Stimulated activated CD4-positive, alpha-beta T cell treated with anti-CD3 and anti-CD28 coated beads, Interleukin-2, amount 100 ng/mL, for 4 hours (primary cell): ENCODE results near the gene MYMK.

Source experiments
- DNase-seq: peaks from one replicate; pipeline ENCODE4 v3.0.0-alpha.2; 2020; ENCODE audit warnings: low read depth

The MYMK gene

DNA sequence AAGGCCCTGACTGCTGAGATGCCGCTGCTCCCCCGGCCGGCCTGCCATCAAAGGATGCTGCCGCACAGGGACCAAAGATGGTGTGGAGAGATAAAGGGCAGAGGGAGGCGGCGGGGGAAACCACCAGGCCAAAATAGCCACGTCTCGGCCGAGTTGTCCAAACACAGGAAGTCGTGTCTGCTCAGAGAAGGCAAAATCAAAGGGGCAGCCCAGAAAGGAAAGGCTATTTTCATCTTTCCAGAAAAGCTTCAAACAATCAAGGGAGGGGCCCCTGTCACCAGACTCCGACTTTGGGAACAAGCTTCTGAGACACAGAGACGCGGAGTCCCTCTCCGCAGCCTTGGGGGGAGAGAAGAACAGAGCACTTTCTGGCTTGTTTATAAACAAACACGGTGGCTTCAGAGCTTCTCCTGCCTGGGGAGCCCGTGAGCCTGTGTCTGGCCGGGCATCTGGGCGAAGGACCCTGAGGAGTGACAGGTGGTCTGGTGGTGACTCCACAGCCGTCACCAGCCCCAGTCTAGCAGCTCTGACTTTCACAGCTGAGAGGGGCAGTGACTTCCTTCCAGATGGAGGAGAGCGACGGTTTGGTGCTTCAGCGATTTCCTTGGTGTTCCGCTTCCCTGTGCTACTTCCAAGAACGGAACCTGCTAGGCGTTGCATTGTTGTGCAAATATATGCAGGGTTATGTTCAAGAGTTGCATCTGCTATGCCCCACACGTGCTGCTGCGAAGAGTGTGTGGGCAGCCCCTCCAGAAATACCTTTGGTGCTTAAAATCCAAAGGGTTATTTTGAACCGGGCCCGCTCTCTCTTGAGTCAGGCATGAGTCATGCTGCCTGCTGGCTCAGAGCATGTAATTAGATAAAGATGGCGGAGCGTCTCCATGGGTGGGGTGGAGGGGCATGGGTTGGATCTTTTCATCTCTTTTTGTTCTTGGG lies 33.7 kb upstream of the MYMK start:
- DNase-seq = peak; percentile 41

DNA sequence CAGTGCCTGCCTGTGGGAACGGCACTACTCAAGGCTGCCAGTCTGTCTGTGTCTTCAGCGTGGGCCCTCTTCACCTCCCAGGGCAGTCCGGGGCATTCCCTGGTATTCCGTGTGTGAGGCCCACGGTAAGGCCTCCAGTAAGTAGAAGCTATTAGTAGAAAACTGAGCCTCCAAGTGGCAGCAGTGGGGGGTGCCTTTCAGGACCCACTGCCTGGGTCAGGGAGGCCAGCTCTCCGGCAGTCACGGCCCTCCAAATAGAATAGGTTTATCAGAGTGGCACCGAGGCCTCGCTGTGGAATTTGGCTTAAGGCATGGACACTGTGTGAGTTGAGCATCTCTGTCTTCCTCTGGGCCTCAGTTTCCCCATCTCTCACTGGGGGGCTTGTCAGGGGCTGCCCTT lies 32.8 kb upstream of the MYMK start:
- DNase-seq = no peak

DNA sequence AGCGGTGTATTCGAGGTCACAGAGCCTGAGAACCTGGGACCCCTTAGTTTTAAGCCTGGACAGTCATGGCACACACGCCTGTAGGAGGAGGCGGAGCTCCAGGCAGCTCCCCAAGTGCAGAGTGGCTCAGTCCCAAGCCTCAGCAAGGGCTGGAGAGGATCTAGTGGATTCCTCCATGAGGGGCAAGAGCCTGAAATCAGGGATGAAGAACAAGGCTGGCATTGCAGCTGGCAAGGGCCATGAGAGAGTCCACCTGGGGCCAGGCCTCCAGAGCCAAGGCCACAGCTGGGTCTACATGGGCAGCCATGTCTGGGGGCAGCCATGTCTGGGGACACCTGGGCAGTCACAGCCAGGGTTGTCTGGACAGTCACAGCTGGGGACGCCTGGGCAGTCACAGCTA lies 31.6 kb upstream of the MYMK start:
- no peak for DNase-seq

DNA sequence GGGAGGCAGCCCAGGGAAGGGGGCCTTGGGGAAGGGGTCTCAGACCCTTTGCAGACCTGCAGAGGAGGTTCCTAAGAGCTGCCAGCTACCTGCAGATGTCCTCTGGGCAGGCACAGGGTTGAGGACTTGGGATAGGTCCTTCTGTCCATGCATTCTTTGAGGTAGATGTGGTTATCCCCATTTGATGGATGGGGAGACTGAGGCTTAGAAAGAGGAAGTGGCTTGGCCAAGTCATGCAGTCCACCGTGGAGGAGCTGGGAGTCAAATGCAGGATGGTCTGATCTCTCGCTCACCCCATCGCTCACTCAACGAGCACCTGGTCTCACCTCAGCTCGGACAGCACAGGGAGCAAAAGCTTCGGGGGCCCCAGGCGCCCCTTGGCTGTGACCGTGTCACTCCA lies 30.0 kb upstream of the MYMK start:
- no peak for DNase-seq

DNA sequence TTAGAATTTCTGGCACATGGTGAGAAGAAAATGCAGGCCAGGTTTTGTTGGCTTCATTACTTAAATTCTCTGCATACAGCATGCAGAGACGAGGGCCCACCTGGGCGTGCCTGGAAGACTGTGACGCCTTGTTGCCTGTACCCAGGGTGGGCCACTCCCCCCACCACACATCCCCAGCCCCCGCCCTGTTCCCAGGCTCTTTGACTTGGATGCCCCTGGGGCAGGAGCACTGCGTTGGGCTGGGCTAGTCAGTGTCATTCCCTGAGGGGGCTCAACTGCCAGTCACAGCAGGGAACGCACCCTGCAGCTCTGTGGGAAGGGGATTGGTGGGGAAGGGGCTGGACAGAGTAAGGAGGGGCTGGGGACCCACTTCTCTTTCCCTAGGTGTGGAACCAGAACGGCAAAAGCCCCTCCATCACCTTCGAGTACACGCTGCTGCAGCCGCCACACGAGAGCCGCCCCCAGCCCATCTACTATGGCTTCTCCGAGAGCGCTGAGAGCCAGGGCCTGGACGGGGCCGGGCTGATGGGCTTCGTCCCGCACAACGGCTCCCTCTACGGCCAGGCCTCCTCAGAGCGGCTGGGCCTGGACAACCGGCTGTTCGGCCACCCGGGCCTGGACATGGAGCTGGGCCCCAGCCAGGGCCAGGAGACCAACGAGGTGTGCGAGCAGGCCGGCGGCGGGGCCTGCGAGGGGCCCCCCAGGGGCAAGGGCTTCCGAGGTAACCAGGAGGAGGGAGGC lies 29.4 kb upstream of the MYMK start:
- no peak for DNase-seq

DNA sequence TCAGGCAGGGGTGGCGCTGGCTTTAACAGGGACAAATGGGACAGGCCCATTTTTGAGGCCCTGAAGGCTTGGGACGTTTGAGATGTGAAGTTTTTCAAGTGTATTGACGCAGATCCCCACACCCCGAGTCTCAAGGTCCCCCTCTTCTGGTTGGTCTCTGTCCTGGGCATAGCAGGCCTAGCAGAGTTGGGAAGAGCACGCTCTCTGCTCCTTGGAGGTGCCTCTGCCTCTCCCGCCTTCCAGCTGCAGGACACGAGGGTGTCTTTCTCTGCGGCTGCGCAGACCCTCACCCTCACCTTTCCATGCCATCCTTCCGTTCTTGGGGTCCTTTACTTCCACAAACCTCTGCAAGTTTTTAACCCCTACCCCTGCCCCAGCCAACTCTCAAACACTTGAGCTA lies 28.4 kb upstream of the MYMK start:
- DNase-seq = no peak

DNA sequence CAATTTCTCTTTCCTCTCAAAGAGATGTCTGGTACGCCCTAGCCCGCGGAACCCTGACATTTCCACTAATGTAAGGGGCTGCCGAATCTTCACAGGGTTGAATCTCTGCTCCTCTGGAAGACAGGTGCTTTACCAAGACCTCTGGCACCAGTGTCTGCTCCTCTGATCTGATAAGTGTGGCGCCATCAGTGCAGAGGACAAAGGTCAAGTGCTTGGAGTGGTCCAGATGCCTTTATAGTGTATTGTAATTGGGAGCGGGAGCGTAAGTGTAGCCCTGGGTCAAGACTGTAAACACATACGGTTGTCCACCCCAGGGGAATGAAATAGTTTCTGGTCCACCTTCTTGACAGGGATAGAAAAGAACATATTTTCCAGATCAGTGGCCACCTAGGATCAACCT lies 27.5 kb upstream of the MYMK start:
- DNase-seq = no peak

DNA sequence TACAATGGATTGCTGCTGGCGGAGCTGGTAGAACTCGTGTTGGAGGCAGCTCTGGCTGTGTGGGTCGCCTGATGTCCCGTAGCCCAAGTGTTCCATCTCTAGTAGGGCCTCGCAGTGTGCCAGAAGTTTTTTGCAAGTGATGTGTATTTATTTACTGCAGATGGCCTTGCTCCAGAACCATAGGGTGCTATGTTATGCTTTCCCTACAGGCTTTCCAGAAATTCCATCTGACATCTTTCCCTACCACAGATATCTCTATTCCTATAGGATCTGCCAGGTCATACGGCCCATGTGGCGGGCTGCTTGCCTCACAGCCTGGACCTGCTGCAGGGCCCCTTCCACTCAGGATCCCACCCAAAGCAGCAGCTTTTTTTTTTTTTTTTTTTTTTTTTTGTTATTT lies 26.7 kb upstream of the MYMK start:
- no peak for DNase-seq

DNA sequence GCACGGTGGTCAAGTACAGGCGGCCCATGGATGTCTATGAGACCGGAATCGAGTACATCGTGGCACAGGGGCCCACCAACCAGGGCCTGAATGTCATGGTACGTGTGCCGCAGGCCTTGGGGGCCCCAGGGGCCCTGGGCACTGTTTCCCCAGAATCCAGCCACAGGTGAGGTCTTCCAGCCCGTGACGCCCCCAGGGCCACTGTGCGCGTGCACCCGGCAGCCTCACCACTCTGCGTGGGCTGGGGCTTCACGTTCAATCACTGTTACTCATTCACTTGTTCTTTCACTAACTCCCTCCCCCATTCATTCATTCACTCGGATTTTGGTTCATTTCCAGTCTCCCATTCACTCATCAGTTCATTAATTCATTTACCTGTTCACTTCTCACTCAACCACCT lies 22.4 kb upstream of the MYMK start:
- DNase-seq = no peak

DNA sequence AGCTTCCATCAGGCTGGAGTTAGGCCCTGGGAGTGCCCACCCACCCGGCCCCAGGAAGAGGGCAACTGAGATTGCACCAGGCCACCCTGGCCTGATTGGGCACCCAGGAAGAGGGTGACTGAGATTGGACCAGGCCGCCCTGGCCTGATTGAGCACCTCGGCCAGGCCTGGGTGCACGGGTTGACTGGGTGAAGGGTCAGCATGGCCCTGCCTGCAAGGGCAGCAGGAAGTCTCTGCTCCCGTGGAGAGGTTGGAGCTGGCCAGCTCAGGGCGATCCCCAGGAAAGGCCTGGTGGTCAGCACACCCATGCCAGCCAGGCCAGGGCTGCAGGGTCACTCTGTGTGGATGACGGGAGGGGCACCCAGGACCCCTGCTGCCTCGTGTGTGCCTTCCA lies 21.5 kb upstream of the MYMK start:
- no peak for DNase-seq

DNA sequence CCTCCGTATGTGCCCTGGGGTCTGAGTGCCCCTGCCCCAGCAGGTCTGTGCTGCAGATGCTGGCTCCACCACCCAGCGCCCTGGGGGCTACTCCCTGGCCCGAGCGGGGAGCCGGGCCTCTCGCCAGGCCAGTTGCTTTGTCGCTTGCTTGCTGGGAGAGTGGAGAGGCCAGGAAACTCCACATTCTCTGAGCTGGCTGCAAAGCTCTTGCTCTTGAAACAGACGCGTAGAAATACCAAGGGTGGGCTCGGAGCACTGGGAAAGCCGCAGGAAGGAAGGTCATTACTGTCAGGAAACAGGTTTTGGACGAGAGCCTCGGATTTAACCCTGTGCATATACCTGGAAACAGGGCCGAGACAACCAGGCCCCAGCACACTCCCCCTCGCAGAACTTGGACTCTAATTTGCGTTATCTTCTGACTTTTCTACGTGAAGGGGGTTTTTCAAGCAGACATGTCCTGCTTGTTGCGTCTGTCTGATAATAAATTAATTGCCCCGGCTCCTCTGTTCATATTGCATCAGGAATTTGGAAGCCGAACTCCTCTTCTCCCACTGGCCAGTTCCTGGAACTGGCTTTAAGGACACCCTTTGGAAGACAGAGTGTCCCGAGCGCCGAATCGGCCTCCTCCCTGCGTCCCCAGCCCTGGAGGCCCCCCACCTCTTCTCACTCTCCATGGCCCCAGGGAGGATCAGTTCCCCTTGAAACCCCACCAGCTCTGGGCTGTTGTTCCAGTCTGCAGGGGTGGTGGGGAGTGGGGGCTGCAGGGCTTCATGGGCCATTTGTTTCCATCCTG lies 20.9 kb upstream of the MYMK start:
- no peak for DNase-seq

DNA sequence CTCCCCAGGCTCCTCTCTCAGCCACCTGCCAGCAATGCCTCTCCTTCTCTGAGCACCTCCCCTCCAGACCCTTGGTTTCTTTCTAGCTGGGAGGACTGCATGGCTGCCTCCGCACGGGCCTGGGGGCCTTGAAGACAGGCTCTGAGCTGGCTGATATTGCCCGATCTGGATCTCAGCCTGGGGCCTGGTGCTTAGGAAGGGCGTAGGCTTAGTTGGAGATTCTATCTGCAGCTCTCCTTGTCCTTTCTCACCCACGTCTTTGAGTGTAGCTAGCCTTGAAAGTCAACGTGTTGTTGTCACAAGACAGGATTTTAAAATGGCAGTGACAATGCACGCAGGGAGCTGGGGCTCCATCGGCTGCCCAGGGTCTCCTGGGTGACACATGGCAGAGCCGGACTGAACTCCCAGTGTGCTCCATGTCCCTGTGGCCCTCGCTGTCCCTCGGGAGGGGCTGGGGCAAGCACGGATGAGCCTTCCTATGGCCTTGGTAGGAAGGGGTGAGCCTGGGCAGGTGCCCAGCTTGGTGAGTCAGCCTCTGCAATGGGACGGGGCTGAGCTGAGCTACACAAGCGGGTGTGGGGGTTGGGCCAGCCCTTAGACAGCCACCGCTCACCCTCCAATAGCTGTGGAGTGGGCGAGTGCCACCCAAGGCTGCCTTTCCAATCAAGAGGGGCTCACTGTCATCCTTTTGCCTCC lies 19.2 kb upstream of the MYMK start:
- DNase-seq = no peak

DNA sequence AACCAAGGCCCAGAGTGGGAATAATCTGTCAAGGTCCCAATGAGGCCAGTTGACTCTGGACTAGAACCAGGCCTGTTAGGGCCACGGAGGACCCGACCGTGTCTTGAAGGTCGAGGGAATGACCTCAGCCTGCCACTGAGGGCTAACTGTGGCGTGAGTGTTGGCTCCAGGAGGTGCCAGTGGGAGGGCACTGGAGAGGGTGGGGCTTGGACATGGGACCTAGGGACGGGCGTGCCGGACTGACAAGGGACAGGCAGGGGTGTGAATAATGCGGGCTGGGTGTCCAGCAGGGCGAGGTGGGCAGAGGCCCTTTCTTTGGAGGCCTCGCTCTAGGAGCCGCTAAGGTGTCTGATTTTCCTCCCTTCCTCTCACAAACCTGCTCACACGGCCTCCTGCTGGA lies 17.2 kb upstream of the MYMK start:
- DNase-seq = no peak

DNA sequence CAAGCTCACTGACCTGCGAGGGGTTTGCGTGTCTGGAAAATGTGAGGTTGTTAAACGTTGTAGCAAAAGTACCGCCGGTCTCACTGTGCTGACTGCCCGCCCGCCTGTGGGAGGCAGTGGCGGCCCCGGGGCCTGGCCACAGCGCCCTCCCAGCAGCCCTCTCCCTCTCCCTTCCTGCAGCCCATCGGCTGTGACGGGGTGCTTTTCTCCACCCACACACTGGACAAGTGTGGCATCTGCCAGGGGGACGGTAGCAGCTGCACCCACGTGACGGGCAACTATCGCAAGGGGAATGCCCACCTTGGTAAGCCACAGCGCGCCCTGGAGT lies 15.9 kb upstream of the MYMK start:
- no peak for DNase-seq

DNA sequence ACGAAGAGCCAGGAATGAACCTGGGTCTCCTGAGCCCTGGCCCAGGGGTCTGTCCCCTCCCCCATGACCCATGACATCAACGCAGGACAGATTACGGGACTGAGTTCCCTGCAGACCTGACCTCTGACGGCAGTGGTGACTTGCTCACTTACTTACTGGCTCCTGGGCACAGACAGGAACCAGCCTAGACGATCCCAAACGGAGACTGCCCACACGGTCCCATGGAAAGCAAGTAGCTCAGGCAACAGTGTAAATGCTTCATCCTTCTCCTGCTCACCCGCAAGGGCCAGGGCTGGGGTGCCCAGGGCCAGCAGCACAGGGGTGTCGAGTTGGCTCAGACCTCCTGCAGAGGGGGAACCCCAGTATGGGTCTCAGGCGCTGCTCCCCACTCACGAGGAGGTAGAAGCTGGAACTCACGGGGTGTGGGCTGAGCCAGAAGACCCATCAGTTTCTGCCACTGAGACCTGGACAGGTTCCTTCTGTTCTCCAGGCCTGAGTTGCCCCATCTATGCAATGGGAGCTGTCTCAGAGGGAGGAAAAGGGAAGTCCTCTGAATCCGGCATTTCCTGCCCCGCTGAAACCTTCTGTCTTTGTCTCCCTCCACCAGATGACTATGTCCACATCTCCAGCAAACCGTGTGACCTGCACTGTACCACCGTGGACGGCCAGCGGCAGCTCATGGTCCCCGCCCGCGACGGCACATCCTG lies 15.4 kb upstream of the MYMK start:
- no peak for DNase-seq

DNA sequence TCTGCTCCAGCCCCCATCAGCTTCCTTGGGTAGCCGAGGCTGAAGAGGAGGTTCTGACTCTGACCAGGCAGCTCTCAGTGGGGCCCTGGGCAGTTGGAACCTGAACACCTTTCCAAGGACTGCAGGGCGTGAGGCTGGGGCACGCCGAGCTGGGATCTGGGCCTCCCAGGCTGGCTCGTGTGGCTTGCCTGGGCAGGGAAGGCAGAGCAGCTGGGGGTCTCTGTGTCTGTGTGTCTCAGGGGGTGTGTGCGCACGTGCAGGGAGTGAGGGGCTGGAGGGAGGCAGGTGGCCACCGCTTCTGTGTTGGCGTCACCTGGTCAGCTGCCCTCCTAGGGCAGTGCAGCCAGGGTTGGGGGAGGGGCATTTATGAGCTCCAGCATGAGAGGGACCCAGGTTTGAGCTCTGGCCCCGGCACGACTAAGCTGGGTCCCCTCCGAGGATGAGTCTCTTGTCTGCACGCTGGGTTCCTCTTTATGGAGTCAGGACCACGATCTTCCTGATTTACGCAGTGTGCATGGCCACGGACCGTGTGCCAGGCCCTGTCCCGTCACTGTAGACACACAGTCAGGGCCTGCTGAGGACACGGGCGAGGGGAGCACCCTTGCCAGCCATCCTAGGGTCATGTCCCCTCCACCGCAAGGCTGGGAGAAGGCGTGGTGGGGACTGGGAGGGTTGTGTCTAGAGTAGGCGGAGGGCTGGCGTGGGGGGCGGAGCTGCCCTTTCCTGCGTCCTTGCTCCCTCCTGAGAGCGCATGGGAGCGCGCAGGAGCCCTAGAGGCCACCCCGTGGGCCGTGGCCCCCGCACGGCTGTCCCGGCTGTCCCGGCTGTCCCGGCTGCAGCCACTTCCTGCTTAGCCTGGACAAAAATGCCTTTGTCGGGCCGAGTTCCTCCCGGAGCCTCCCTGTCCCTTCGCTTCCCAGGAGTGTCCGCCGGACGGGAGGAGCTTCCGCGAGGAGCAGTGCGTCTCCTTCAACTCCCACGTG lies 14.4 kb upstream of the MYMK start:
- DNase-seq = no peak

DNA sequence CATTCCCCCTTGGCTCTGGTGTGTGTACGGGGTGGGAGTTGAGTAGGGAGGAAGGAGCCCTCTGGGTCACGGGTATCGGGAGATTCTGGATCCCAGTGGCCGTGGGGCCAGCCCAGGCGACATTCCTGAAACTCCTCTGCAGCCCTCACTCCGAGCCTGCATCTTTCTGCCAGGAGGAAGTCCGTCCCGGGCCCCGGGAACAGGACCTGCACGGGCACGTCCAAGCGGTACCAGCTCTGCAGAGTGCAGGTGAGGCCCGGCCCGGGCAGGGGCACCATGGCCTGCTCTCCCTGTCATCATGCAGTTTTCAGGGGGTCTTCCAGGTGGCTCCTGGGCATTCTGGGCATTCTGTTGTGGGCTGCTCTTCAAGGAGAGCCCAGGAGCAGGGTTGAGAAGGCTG lies 13.4 kb upstream of the MYMK start:
- no peak for DNase-seq

DNA sequence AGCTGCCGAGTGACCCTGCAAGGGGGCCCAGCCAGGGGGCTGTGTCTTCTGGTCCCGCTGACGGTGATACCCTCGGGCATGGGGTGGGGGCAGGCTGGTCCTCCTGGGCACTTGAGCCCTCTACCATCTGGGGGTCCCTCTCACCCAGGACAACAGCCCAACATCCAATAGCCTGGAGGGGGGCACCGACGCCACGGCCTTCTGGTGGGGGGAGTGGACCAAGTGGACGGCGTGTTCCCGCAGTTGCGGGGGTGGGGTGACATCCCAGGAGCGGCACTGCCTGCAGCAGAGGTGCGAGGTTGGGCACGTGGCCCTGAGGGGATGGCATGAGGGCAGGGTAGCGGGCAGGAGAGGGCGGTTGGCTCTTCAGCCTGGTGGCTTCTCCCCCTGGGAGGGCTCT lies 12.5 kb upstream of the MYMK start:
- no peak for DNase-seq

DNA sequence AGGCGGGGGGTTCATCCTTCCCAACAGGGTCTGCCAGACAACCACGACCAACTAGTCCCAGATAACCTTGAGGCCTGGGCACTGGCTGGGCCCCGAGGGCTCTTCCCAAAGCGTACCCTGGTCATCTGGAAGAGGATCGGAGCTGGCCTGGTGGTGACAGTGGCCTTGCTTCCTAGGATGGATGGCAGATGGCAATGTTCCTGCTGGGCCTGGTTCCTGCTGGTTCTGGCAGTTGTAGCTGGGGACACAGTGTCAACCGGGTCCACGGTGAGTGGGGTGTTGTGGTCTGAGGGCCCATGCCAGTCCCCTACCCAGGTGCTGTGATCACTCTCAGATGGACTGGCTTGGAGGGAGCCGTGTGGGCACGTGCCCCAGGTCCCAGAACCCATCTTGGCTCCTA lies 11.8 kb upstream of the MYMK start:
- no peak for DNase-seq

DNA sequence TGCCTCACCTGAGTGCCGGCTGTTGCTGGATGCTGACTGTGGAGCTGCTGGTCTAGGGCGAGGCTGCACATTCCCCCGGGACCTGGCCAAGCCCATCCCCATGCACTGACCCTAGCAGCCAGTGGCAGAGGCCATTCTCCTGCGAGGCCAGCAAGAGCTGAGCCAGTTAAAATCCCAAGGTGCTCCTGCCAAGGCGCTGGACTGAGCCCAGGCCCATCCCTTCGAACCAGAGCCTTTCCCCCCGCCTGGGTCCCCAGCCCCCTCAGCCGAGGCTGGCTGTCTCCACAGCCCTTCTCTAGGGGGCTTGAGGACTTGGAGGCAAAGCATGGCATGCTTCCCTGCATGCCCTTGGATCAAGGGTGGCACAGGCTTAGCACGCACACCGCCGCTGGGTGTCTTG lies 11.3 kb upstream of the MYMK start:
- no peak for DNase-seq
